LHCN-M2 (cell line): ENCODE results near the gene BEND6. TPM values are rescaled to one million over a fixed set of nuclear protein-coding genes. Genes with fewer than 3 reads are reported as not detected.
A peak's percentile ranks its signal among the peaks of the same experiment; 100 is the strongest.
"Not testable (repeated sequence)": the region's sequence is repeated elsewhere in the genome, so short reads cannot be mapped to it uniquely, and the experiment has no call there.

ENCODE experiments used
- DNase-seq: peaks from one replicate; pipeline ENCODE4 v3.0.0-alpha.2; 2012; ENCODE audit warnings: low read depth
- total RNA-seq: library from RNA; depleted of rRNA; stranded (reverse); fragments of >200 nt; gene quantifications from 2 replicates; pipeline ENCODE4 v1.2.3, GENCODE V29; 2014

The BEND6 gene
- total RNA-seq, 1 experiment from 2014 or later = 14.1 TPM

- DNase-seq = peak; percentile 33
Observed at GRCh38 chr6:56977192-56977591, 22.3 kb downstream of the BEND6 start.

GRCh38 chr6:56978530-56978929, 23.6 kb downstream of the BEND6 start:
- no peak for DNase-seq

- peak; percentile 47 for DNase-seq
Observed at GRCh38 chr6:56984361-56984760, 29.5 kb downstream of the BEND6 start.

GRCh38 chr6:56984884-56985283, 30.0 kb downstream of the BEND6 start:
- no peak for DNase-seq

GRCh38 chr6:56986611-56987010, 31.7 kb downstream of the BEND6 start:
- DNase-seq = no peak

GRCh38 chr6:56988145-56988544, 33.2 kb downstream of the BEND6 start:
- DNase-seq = no peak

DNA sequence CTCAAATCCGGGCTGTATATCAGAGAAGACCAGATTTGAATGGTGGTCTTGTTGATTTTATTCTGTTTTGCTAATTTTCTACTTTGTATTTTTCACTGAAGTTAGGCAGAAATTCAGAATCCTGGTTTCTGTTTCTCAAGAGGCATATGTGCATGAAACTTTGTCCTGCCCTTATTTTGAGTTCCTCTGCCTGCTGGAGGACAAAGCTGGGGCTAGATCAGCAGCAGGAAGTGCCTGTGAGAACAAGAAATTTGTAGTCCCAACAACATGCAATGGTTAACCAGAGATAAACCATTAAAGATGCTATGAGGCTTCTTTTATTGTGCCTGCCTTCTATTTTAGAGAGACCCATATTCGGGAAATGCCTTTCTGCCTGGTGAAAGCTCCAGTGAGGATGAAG, 37.1 kb downstream of the BEND6 start:
- no peak for DNase-seq

- peak; percentile 10 for DNase-seq
Observed at GRCh38 chr6:56992703-56993102, 37.8 kb downstream of the BEND6 start.

DNA sequence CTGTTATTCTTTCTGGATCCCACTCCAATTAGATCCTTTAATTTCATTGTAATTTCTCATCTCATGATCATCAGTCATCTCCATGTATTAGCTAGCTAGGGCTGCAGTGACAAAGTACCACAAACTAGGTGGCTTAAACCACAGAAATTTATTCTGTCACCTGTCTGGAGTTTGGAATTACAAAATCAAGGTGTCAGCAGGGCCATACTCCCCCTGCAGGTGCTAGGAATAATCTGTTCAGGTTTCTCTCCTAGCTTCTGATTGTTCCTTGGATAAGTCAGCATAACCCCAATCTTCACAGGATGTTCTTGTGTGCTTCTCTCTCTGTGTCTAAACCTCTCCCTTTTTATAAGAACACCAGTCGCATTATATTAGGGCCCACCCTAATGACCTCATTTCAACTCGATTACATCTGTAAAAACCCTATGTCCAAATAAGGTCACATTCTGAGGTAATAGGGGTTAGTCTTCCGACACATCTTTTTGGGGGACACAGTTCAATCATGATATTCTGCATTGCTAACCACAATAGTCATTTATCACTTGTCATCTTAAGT, 40.5 kb downstream of the BEND6 start:
- DNase-seq = no peak

- no peak for DNase-seq
Observed at GRCh38 chr6:56996401-56996800, 41.5 kb downstream of the BEND6 start.

DNA sequence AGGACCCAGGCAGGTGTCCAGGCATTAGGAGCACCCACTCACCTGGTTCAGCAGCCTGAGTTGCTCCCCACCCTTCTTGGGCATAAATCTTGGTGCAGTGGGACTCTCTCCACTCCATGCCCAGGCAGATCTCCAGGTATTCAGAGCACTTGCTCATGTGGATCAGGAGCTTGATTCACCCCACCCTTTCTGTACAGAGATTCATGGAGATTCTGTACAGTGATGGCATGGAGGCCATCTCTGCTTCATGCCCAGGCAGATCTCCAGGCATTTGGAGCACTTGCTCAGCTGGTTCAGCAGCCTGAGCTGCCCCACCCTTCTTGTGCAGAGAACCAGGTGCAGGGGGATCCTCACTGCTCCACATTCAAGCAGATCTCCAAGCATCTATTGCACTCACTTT, 44.1 kb downstream of the BEND6 start:
- DNase-seq = no peak

DNA sequence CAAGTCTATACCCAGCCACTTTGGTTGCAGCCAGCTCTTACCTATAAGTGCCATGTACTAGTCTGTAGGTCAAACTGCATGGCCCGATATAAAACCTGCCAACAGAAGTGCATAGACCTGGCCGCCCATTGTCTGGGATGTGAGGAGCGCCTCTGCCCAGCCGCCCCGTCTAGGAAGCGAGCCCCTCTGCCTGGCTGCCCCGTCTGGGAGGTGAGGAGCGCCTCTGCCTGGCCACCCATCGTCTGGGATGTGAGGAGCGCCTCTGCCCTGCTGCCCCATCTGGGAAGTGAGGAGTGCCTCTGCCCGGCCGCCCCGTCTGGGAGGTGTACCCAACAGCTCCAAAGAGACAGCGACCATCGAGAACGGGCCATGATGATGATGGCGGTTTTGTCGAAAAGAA, 44.8 kb downstream of the BEND6 start:
- DNase-seq = not testable (repeated sequence)

DNA sequence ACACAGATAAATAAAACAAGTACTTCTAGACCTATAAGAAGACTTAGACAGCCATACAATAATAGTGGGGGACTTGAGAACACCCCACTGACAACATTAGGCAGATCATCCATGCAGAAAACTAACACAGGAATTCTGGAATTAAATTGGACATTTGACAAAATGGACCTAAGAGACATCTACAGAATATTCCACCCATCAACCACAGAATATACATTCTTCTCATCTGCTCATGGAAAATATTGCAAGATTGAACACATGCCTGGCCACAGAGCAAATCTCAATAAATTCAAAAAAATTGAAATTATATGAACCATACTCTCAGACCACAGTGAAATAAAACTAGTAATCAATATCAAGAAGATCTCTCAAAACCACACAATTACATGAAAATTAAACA, 47.3 kb downstream of the BEND6 start:
- DNase-seq = no peak

DNA sequence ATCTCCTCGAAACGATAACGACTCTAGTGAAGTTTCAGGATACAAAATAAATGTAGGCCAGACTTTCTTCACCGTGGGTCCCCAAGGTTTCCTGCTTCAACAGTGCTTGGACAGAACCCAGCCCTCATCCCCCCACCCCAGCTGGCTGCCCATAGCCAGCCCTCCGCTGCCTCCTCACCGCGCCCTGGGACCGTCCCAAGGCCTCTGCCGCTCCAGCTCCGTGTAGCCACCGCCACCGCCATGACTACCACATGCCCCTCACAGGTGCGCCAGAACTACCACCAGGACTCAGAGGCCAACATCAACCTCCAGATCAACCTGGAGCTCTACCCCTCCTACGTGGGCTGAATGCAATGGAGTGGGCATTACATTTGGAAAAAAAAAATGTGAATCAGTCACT, 49.4 kb downstream of the BEND6 start:
- no peak for DNase-seq

DNA sequence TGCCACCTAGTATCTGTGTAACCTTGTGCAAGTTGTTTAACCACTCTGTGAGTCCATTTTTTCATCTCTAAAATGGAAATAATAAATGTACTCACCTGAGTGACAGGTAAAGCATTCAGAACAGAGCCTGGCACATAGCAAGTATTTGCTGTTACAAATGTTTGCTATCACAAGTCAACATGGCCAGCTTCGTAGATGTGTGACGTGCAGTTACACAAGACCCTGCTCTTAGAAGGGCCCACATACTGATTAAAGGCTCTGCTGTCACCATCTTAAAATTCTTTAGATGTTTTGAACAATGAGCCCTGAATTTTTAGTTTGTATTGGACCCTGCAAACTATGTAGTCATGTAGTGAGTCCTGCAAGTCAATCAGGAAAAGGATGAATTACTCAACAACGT, 51.2 kb downstream of the BEND6 start:
- no peak for DNase-seq

GRCh38 chr6:57008069-57008468, 53.2 kb downstream of the BEND6 start:
- not testable (repeated sequence) for DNase-seq

DNA sequence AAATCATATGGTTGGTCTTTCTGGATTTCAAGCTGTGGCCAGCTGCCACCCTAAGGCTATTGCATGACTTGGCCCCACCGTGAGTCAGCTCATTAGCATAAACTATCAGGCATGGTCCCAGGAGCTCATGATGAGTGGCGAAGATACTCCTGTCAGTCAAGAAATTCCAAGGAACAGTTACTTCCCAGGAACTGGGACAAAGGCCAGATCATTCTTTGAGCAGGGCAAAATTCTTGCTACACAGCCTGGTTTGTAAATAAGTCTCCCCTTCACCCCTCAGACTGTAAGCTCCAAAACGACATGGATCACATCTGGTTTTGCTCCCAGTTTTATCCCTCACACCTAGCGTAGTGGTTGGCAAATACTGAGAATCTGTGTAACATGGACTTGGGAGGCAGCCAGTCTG, 58.6 kb downstream of the BEND6 start:
- DNase-seq = peak; percentile 92

- DNase-seq = no peak
Observed at GRCh38 chr6:57017069-57017468, 62.2 kb downstream of the BEND6 start.

DNA sequence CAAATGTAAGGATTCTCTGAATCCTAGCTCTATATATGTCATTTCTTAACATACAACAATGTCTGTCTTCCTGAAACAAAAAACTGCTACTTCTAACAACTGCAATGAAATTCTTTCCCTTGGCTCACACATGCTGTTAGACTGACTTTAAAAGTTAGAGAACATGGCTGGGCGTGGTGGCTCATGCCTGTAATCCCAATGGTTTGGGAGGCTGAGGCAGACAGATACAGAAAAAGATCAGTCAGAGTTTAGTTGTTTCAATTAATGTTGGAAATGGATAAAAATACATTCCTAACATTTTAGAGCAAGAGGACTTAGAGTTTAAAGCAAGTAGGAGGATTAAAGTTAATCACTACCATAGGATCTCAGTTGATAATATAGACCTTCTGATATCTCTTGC, 62.9 kb downstream of the BEND6 start:
- DNase-seq = peak; percentile 7

- no peak for DNase-seq
Observed at GRCh38 chr6:57019434-57019833, 64.5 kb downstream of the BEND6 start.

DNA sequence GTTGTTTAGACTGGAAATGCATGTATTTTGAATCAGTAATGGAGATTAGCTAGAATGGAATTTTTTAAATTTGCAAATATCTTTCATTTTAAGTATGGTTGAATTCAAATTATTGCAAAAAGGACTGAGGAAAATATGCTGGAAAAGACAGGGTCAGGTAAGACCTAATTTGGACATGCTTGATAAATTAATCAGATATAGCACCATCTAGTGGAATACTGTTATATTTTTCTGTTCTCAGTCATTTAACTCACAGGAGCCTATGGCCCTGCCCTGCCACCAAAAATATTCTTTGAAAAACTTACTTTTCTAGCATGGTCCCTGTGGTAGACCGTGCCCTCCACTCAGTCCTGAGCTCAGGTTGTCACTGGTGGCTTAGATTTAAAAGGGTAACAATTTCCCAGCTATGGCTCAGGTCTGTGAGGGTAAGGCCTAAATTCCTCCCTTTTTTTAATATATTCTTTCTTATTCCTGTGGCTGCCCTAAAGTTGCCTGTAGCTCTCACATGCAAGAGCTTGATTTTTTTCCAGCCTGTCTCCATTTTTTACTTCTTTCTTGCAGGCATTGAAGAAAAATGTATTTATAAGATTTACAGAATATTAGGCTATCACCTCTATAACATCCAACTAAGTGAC, 66.3 kb downstream of the BEND6 start:
- peak; percentile 59 for DNase-seq

DNA sequence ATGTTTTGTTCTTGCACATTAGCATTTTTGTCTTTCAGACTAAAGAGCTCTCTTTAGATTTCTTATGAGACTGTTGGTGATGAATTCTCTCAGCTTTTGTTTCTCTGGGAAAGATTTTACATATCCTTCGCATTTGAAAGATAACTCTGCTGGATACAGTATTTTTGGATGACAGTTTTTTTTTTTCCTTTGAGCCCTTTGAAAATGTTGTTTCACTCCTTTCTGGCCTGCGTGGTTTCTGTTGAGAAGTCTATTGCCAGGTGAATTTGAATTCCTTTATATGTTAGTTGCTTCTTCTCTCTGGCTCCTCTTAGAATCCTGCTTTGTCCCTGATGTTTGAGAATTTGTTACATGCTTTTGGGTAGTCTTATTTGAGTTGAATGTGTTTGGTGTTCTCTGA, 69.4 kb downstream of the BEND6 start:
- DNase-seq = no peak

GRCh38 chr6:57024775-57025174, 69.9 kb downstream of the BEND6 start:
- no peak for DNase-seq

DNA sequence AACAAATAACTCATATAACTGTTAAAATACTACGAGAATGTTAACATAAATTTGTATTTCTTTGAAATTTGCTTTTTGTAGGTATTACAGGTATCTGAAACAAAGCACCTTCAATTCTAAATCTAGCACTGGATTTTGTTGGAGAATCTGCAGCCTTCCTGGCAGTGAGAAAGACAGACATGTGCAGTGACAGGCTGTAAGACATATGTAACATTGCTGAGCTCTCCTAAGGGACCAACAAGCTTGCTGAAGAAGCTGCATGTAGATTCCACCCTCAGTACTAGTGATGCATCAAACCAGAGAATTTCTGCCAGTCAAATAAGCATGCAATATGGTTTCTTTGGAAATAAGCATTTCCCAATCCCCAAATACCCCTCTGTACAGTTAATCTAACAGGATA, 71.1 kb downstream of the BEND6 start:
- no peak for DNase-seq
